Effector memory CD4-positive, alpha-beta T cell (primary cell): ENCODE measurements around the gene UBE2M.

ENCODE experiments used
- DNase-seq, 3 donors: peaks; one replicate each; pipeline ENCODE4 v3.0.0-alpha.2; 2020
- H3K27ac ChIP-seq: 2 replicates; pipeline ENCODE4 v1.7.0; 2013; ENCODE audit warnings: mild to moderate bottlenecking, low read length, moderate library complexity; ENCODE audit not compliant: insufficient read depth, poor library complexity, severe bottlenecking
- H3K27me3 ChIP-seq: replicated peaks from 2 replicates; pipeline ENCODE4 v1.7.0; 2013; ENCODE audit warnings: mild to moderate bottlenecking, low read length; ENCODE audit not compliant: insufficient read depth, control insufficient read depth, poor library complexity, severe bottlenecking
- H3K36me3 ChIP-seq: 2 replicates; pipeline ENCODE4 v1.7.0; 2013; ENCODE audit warnings: mild to moderate bottlenecking, low read length, moderate library complexity; ENCODE audit not compliant: control insufficient read depth, insufficient read depth
- H3K4me1 ChIP-seq: 2 replicates; pipeline ENCODE4 v1.7.0; 2013; ENCODE audit warnings: low read length, mild to moderate bottlenecking; ENCODE audit not compliant: control insufficient read depth, insufficient read depth, poor library complexity, severe bottlenecking
- H3K4me3 ChIP-seq: 2 replicates; pipeline ENCODE4 v1.7.0; 2013; ENCODE audit warnings: low read length, low read depth, mild to moderate bottlenecking; ENCODE audit not compliant: insufficient read depth, poor library complexity, severe bottlenecking
- H3K9me3 ChIP-seq: 2 replicates; pipeline ENCODE4 v1.7.0; 2013; ENCODE audit warnings: mild to moderate bottlenecking, low read length, moderate library complexity; ENCODE audit not compliant: control insufficient read depth

UBE2M gene

DNA sequence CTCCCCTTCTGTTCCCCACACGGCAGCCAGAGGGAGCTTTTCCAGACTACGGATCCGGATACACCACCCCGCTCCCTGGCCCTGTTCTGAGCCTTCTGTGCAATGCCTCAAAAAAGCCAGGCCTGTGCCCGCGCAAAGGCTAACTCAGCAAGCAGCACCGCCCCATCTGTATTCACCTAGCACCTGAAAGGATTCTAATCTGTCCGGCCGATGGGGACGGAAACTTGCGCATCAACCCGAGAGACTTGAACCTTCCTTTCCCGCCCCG lies 39.4 kb downstream of the UBE2M start:
- Histone ChIP-seq H3K27me3 (no peaks in the 10 kb centered on the region), H3K36me3 (peaks cover 16% of the 10 kb centered on the region), H3K4me3 (peak overlapping the region; percentile 61), H3K9me3 (no peaks in the 10 kb centered on the region), H3K4me1 (peaks cover 20% of the 10 kb centered on the region), H3K27ac (peak overlapping the region; percentile 73)
- DNase-seq = peak; percentile 21 to 41 (median 25)

DNA sequence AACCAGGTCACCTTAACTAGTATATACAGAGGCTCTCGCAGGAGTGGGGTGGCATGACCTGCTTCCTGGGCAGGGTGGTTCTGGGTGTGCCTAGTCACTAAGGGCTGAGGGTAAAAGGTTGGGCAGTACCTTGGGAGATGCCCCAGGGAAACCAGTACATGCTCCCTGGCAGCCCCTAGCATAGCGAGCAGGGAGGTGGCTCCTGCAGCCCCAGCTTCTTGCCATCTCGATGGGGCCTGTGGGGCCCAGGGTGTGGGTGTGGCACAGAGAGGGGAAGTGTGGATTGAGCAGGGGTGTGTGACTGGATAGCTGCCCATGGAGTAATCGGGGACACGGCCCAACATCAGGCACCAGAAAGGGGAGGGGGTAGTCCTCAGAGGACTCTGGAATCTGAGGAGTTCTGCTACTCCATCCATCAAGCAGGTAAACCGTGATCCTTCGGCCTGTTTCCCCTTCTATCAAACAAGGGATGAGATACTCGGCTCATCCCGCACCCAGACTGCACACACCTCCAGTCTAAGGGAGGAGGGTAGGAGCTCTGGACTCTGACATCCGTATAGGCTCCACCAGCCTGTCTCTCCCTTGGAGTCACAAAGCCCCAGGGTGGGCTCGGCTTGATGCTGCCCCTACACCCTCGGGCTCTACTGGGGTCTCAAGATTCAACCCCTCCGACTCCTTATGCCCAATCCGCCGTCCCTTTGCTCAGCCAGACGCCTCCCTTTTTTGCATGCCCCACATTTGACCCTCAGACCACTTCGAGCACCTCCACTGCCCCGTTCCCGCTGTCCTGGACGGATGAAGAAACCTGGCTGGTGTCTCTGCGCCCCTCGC lies 39.9 kb downstream of the UBE2M start:
- peak overlapping the region; percentile 73 for H3K27ac ChIP-seq
- DNase-seq = no peak
- H3K9me3 ChIP-seq = no peaks in the 10 kb centered on the region
- H3K4me3 ChIP-seq = peak overlapping the region; percentile 61
- H3K27me3 ChIP-seq = no peaks in the 10 kb centered on the region
- peaks cover 16% of the 10 kb centered on the region for H3K36me3 ChIP-seq
- peaks cover 24% of the 10 kb centered on the region for H3K4me1 ChIP-seq

DNA sequence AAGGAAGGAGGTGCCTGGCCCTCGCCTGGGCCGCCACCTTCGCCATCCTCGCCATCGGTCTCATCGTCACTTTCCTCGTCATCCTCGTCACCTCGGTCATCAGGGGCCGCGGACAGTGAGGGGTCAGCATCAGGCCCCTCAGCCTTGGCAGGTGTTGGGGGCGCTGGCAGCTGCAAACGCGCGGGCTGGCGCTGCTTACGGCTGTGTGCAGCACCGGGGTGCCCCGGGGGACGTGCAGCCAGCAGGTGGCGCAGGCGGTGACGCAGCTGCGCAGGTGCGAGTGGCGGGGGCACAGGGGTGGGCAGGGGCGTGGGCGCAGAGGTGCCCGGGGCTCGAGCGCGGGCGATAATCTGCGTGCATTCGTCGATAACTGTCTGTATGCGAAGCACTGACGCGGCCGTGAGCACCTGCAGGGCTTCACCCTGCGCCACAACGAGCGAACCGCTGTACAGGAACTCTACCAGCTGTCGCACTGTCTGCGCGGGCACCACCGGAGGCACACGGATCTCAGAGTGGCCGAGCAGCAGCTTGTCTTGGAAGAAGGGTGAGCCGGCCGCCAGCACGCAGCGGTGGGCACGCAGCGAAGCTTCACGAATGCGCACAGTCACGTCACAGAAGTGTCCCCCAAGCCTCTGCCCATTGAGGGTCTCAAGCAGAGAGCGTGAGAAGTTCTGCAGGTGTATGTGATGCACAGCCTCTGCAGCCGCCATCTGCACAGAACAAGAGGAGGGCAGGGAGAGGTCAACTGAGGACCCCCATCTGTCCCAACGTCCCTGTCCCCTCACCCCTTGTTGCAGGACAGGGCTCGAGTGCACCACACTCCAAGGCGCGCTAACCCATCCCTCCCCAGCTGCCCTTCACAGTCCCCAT lies 41.2 kb downstream of the UBE2M start:
- Histone ChIP-seq H3K4me1 (peaks cover 26% of the 10 kb centered on the region), H3K27me3 (no peaks in the 10 kb centered on the region), H3K36me3 (peaks cover 16% of the 10 kb centered on the region), H3K4me3 (no peak overlapping the region), H3K9me3 (no peaks in the 10 kb centered on the region), H3K27ac (no peak overlapping the region)
- DNase-seq = no peak

DNA sequence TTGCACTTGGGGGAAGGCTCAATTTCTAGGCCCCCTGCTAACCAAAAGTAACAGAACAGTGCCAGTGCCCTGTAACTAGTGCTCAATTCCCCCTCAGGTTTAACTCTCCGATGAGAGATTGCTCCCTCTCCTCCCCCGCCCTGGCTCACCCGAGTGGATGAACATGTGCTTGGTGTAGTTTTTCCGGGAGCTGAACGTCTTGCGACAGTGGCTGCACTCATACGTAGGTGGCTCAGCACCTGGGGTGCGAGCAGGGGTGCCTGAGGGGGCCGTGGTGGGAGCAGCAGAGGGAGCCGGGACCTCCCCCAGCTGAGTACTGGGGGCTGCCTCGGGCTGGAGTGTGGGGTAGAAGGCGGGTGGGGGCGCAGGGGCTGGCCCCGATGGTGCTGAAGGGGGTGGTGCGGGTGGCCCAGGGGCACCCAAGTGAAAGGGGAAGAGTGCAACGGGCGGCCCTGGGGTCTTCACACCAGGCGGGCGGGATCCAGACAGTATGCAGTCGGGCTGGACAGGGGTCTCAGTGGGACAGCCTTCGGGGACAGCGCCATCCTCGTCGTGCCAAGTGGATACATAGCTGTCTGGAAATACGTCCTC lies 42.1 kb downstream of the UBE2M start:
- Histone ChIP-seq H3K27me3 (no peaks in the 10 kb centered on the region), H3K4me1 (peaks cover 26% of the 10 kb centered on the region), H3K36me3 (peaks cover 16% of the 10 kb centered on the region), H3K27ac (no peak overlapping the region), H3K4me3 (no peak overlapping the region), H3K9me3 (no peaks in the 10 kb centered on the region)
- no peak for DNase-seq

DNA sequence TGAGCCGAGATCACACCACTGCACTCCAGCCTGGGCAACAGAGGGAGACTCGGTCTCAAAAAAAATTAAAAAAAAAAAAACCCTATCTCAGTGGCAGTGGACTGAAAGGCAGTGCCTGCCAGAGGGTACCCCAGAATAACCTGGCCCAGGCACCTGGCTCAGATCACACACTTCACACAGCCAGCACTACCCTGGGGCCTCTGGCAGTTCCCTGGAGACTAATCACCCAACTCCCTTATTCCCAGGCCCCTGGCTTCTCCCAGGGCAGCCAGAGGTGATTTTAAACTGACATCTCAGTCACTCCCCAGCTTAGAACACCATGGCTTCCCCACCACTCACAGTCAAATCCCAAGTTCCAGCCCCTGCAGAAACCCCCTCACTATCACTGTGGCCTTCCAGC lies 43.2 kb downstream of the UBE2M start:
- Histone ChIP-seq H3K4me1 (peaks cover 26% of the 10 kb centered on the region), H3K36me3 (peaks cover 16% of the 10 kb centered on the region), H3K27me3 (no peaks in the 10 kb centered on the region), H3K4me3 (no peak overlapping the region), H3K27ac (peak overlapping the region; percentile 3), H3K9me3 (no peaks in the 10 kb centered on the region)
- no peak for DNase-seq

DNA sequence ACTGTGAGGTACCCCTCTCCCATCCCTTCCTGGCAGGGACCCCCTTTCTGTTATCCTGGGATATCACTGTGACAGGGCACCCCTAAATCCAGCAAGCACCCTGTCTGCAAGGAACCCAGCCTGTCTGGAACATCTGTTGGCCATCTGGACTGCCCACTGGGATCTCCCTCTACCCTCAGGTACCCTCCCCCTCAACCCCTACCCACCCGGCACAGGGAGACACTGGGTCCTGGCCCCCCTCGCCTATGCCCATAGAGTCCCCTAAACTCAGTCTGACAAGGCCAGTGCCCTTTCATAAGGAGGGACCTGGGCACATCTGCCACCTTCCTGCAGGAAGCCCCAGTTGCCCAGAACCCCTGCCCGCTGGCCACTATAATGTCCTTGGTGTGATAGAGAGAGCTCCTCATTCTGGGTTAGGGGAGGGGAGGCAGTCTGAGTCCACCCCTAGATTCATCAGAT lies 43.8 kb downstream of the UBE2M start:
- H3K9me3 ChIP-seq = no peaks in the 10 kb centered on the region
- peaks cover 26% of the 10 kb centered on the region for H3K4me1 ChIP-seq
- no peak overlapping the region for H3K4me3 ChIP-seq
- no peaks in the 10 kb centered on the region for H3K27me3 ChIP-seq
- DNase-seq = no peak
- no peak overlapping the region for H3K27ac ChIP-seq
- H3K36me3 ChIP-seq = peaks cover 16% of the 10 kb centered on the region

DNA sequence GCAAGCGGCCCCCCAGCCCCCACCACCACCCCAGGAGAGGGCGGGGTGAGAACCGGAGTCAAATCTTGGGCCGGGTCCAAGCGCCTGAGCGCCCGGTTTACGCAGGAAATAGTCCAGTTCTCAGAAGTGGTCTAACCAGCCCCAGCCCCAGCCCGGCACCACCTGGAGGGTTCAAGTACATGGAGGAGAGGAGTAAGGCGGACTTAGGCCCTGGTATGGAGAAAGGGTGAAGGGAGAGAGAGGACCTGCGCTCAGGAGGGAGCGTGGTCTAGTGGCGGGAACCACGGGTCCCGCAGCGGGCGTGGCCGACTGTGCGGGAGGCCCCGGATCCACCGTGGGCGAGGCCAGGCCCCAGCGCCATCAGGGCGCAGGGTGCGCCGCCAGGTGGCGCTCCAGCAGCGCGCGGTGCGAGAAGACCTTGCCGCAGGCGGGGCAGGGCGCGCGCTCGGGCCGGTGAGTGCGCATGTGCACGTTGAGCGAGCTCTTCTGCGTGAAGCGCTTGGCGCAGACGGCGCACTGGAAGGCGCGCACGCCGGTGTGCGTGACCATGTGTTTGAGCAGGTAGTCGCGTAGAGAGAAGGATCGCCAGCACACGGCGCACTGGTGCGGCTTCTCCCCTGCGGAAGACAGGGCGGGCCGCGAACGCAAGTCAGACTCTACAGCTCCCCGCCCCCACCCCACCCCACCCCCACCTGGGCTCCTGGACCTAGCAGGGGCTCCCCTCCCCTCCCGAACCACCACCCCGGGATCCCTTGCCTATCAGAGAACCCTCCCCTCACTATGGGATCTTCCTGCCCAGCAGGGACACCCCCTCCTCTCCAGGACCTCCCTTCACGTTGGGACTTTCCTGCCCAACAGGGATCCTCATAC lies 44.5 kb downstream of the UBE2M start:
- Histone ChIP-seq H3K9me3 (no peaks in the 10 kb centered on the region), H3K27ac (peak overlapping the region; percentile 42), H3K4me3 (no peak overlapping the region), H3K36me3 (peaks cover 16% of the 10 kb centered on the region), H3K27me3 (no peaks in the 10 kb centered on the region), H3K4me1 (peaks cover 22% of the 10 kb centered on the region)
- peak; percentile 83 to 89 (median 87) for DNase-seq

DNA sequence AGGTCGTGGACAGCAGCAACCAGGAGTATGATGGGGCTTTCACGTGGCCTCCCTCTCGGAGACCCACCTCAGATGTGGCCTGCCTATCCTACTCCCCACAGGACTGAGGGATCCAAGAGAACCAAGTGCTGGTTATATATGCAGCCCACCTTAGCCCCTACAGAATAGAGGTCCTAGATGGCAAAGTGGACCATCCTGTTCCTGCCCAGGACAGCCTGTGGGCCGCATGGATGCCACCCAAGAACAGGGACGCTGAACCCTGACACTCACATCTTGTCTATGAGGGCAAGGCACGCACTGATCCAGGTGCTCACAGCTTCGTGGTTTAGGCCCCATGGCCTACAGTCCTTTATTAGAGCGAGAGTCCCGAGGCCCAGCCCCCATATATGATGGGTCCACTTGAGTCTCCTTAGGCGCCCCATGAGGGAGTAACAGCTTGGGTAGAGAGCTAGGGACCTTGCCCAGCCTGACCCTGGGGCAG lies 45.2 kb downstream of the UBE2M start:
- no peak overlapping the region for H3K4me3 ChIP-seq
- H3K4me1 ChIP-seq = peaks cover 16% of the 10 kb centered on the region
- peak overlapping the region; percentile 42 for H3K27ac ChIP-seq
- no peak for DNase-seq
- H3K36me3 ChIP-seq = peaks cover 16% of the 10 kb centered on the region
- H3K9me3 ChIP-seq = no peaks in the 10 kb centered on the region
- H3K27me3 ChIP-seq = no peaks in the 10 kb centered on the region

DNA sequence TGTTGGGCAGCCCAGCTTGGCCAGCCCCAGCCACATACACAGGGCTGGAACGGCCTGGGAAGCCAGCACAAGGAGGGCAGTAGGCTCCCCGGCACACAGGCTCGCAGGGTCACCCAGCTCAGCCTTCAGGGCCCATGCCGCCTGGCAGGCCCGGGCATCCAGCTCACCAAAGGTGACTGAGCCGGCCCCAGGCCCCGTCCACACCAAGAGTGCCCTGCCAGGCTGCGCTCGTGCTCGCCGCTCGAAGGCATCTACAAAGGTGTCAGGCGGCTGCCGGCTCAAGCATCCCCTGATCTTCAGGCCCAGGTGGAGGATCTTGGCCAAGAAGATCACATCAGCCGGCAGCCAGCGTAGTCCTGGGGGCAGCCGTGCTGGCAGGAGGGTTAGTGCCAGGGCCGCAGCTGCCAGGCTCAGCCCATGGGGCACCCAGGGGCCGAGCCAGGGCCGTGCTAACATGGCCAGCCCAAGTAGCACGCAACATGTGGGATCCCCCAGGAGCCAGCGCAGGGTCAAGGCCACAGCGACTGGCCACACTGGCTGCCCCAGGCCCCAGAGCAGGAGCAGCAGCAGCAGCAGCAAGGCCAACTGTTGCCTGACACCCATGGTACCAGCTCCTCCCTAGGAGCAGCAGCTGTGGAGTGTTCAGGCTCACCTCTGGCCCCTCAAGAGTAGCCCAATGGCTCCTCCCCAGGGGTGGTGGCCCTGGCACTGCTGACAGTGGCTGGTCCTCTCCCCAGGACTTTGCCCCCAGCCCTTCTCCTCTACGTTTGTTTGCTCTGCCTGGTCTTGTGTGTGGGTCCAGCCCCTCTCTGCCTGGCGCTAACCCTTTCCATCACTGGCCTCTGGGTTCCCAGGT lies 46.8 kb downstream of the UBE2M start, which contains the start of gene SLC27A5:
Gene SLC27A5 (minus strand): TSS at position 640 of the 856 bp plus-strand sequence. CDS start 37 bp downstream, at position 603.
- no peak for DNase-seq
- Histone ChIP-seq H3K27me3 (no peaks in the 10 kb centered on the region), H3K36me3 (peaks cover 7% of the 10 kb centered on the region), H3K9me3 (no peaks in the 10 kb centered on the region), H3K27ac (no peak within 1 kb of the TSS), H3K4me1 (peaks cover 12% of the 10 kb centered on the region), H3K4me3 (no peak within 1 kb of the TSS)
